Transverse colon (tissue), 4 donors: ENCODE data around the gene CHMP4B.

Experiments used
- POLR2A ChIP-seq: fragments of 450-650 bp; IDR thresholded peaks from one replicate; pipeline ENCODE4 v1.6.1; 2016; ENCODE audit warnings: antibody characterized with exemption, mild to moderate bottlenecking, moderate library complexity
- POLR2AphosphoS5 ChIP-seq, 3 donors: sonication (generic); formaldehyde crosslinking; IDR thresholded peaks; one replicate each; pipeline ENCODE4 v1.6.1; 2016; ENCODE audit warnings: antibody characterized with exemption in 3 of 3
- TF ChIP-seq, protein P1 (sequence below), 5 experiments: fragments of 200-600 bp in 3 of 5; fragments of 450-650 bp in 2 of 5; sonication (generic) in 3 of 5; IDR thresholded peaks; 1 replicate in 2 of 5; 2 replicates in 3 of 5; pipeline ENCODE4 v1.5.1; 2016 to 2017; ENCODE audit warnings: antibody characterized with exemption in 5 of 5, inconsistent platforms in 3 of 5, mild to moderate bottlenecking in 2 of 5, moderate library complexity in 1 of 5

DNA sequence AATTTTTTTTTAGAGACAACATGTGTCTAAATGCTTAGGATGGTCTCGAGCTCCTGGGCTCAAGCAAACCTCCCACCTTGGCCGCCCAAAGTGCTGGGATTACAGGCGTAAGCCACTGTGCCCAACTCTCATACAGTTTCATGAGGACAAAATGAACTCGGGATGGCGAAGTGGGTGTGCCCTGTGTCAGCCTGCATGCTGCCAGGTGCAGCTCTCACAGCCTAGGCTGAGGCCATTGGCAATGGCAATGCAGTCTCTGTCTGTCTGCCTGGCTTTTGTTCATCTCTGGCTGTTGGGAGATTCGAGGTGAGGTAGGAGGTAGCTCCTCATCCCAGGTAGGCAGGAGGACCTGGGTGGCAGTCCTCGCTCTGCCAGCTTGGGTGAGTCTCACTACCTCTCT, 88.0 kb downstream of the CHMP4B start:
- TF ChIP-seq POLR2A: no peak
- TF ChIP-seq, protein P1, sequence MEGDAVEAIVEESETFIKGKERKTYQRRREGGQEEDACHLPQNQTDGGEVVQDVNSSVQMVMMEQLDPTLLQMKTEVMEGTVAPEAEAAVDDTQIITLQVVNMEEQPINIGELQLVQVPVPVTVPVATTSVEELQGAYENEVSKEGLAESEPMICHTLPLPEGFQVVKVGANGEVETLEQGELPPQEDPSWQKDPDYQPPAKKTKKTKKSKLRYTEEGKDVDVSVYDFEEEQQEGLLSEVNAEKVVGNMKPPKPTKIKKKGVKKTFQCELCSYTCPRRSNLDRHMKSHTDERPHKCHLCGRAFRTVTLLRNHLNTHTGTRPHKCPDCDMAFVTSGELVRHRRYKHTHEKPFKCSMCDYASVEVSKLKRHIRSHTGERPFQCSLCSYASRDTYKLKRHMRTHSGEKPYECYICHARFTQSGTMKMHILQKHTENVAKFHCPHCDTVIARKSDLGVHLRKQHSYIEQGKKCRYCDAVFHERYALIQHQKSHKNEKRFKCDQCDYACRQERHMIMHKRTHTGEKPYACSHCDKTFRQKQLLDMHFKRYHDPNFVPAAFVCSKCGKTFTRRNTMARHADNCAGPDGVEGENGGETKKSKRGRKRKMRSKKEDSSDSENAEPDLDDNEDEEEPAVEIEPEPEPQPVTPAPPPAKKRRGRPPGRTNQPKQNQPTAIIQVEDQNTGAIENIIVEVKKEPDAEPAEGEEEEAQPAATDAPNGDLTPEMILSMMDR (IDR thresholded peaks at IDR 0.05): no peak
- TF ChIP-seq POLR2AphosphoS5 (IDR thresholded peaks at IDR 0.05): no peak
